ENCODE results near the gene DAB1.

DAB1 gene

DNA sequence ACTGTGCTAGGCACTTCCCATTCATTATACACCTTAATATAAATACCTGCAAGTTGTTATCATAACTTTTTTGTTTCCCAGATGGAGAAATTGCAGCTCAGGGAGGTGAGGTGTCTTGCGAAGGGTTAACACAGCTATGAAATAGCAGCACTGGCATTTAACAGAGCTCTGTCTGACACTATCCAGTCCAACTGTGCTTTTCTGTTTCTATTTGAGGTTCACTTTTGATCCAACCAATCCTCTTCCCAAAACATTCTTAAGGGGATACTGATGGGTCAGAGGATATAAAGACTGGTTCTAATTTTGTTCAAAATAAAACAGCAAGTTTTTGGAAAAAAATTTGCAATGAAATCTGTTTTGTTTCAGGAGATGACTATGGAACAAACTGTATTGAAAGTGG lies 411.5 kb downstream of the DAB1 start:
- no peak for ATAC-seq

- ATAC-seq: no peak
Measured at GRCh38 chr1:57010511-57010910, 413.3 kb downstream of the DAB1 start.

- no peak for ATAC-seq
Measured at GRCh38 chr1:57007948-57008347, 415.9 kb downstream of the DAB1 start.

DNA sequence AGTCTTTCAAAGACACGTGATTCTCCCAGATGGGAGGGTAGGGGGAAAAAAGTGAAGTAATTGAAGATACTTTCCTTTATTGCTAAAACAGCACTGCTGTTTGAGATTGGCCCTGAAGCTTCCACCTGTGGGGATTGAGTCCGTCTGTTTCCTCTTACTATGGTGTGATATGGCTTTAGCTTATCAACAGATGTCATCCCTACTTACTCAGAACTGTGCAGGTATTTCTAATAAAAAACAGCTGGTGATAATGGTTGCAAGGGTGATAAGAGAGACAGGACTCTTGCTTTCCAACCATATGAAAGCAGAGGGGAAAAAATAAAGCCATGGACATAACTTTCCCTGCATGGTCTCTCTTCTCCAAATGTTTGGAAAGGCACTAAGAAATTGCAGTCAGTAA lies 416.4 kb downstream of the DAB1 start:
- ATAC-seq: no peak

- ATAC-seq: no peak
Measured at GRCh38 chr1:57003398-57004139, 420.3 kb downstream of the DAB1 start.

- no peak for ATAC-seq
Measured at GRCh38 chr1:56995414-56996100, 428.3 kb downstream of the DAB1 start.

GRCh38 chr1:56993475-56993874 lies 430.4 kb downstream of the DAB1 start:
- no peak for ATAC-seq

DNA sequence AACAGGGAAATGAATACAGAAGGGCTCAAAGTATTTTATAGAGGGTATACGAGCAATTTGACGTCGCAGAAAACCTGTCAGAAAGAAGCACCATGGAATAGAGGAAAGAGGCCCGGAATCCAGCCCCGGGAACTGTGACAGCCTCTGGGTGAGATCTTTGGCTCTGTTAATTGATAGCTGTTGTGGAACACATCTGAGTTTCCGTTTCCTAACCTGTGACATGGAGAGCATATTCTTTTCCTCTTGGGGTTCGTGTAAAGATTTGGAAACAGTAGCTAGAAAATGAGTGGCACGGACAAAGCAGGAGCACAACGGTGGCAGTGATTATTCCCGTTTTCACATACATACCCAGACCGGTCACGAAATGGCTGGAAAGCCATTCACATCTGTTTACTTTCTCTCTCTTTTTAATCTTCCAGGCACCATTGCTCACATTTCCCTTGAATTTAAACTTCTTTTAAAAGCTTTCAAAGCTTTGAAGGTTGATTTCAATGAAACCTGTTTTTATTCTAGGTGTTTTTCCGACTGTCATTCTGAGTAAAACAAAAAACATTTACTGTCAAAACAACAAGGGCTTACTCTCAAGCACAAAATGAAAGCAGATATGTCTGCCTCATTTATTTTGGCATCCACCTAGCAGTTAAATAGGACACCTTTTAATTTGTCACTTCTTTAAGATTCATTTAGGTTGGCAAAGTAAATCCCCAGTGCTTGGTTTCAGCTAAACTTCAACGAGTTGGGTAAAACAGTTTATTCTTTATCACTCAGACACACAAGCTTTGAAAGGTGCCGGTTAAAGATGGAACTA lies 431.3 kb downstream of the DAB1 start:
- no peak for ATAC-seq

DNA sequence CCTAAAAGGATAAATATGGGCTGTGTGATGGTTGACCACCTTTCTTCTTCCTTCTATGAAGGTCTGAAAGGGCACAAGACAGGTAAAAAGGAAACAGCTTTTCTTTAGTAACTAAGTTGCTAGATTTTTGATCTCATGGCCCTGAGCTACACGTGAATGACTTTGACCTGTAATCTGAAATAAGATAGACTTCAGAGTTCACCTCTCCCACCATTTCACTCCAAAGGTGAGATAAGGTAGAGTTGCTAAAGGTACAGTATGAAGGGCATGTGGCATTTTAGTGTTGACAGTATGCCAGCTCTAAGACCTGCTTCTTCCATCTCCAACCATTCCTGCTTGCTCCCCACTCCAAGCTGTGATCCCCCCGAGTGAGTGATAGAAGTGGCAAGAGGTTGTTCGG lies 432.3 kb downstream of the DAB1 start:
- ATAC-seq: no peak

DNA sequence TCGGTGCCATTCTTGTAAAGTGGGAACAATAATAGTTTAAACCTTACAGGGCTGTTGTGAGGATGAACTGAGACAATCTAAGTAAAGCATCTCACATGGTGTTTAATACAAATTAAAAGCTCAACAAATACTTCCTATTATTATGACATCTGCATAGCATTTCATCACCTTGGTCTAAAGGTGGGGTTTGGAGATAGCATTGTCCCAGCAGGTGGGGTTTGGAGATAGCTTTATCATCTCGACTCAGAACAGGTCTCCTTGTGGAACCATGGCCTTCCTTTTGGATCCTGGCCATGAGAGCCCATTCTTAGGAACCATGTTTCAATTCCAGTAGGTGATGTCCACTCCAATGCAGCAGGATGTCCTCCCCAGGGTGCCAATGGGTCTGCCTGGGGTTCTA lies 437.5 kb downstream of the DAB1 start:
- ATAC-seq: no peak

- no peak for ATAC-seq
Measured at GRCh38 chr1:56985857-56986256, 438.0 kb downstream of the DAB1 start.

- ATAC-seq: no peak
Measured at GRCh38 chr1:56983484-56983883, 440.4 kb downstream of the DAB1 start.

- no peak for ATAC-seq
Measured at GRCh38 chr1:56979986-56980755, 443.7 kb downstream of the DAB1 start.

- ATAC-seq: no peak
Measured at GRCh38 chr1:56978819-56979218, 445.0 kb downstream of the DAB1 start.

DNA sequence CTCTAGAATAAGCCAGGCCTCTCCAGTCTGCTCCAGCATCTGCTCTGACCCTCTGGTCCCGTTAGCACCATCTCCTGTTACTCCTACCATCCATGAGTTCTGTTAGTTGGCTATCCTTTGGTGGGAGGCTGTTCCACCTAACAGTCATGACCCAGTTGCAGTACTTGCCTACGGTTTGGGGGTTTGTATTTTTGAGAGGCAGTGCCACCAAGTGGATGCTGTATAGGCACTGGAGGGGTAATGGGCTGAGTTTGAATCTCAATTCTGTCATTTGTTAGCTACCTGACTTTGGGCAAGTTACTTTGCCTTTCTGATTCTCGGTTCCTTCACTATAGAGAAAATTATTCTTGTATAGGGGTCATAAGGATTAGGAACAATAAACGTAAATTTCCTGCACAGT lies 445.9 kb downstream of the DAB1 start:
- no peak for ATAC-seq

DNA sequence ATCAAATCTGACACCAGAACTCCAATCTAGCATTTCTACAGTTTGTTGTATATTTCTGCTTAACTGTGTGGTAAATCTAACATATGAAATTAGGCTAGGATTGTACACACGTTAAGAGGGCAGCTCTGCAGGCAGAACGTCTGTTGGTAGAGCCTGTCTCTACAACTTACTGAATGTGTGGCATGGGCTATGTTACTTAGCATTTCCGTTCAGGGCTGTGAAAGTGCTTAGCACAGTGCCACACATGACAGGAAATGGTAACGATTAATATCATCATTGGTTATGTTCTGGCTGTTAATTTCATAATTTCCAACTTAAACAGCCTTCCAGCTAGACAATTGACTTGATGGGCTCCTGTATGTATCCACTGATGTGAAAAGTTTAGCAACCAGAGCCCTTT lies 448.4 kb downstream of the DAB1 start:
- no peak for ATAC-seq

DNA sequence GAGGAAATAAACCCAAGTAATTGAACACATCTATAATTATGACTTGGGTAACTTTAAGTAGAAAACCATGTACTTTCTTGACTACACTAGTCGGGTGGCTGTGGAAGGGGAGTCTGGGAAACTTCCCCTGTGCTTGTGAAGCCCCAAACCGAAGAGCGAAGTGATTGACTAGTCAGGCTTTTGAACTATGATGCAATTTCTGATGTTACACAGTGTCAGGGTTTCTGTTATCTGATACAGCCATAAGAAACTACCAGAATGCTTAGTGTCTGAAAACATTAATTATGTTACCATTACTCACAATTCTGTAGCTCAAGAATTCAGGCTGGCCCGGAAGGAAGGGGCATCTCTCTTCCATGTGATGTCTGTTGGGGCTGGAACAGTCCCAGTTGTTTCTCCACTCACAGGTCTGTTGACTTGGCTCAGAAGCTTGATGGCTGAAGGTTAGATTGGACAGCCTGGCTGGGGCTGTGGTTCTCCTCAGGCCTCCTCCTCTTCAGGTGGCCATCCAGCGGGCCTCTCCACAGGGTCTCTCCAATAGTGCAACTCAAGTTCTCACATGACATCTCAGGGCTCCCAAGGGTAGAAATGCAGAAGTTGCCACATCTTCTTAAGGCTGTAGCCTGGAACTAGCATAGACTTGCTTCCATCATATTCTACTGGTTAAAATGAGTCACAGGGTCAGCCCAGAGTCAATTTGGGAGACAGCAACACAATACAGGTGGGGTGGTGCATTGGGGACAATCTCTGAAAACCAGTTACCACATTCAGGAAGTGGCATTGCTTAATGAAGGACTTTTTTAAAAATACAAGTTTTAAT lies 449.7 kb downstream of the DAB1 start:
- no peak for ATAC-seq

- ATAC-seq: no peak
Measured at GRCh38 chr1:56972976-56973375, 450.9 kb downstream of the DAB1 start.

DNA sequence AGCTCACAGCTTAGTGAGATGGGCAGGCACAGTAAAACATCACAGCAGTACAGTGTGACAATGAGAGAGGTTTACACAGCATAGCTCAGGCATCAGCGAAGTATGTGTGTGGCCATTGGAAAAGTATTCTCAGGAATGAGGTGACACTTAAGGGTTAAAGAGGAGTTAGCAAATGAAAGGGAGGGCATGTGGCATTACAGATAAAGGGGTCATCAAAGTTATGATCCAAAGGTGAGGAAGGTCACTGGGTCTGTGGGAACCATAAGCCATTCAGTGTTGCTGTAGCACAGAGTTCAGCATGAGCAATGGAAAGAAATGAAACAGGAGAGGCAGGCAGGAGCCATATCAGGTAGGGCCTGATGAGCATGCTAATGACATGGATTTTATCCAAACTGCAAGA lies 453.6 kb downstream of the DAB1 start:
- no peak for ATAC-seq

- no peak for ATAC-seq
Measured at GRCh38 chr1:56968878-56969495, 454.9 kb downstream of the DAB1 start.
